GM12873 (cell line): ENCODE results near the gene LYPD3.

Experiments used
- TF ChIP-seq, protein P1 (sequence below): IDR thresholded peaks from 2 replicates; pipeline ENCODE4 v1.5.1; 2012; ENCODE audit warnings: low read depth, mild to moderate bottlenecking, moderate library complexity, low read length, control low read depth; ENCODE audit not compliant: insufficient read depth; ENCODE audit errors: missing control alignments

The LYPD3 gene

DNA sequence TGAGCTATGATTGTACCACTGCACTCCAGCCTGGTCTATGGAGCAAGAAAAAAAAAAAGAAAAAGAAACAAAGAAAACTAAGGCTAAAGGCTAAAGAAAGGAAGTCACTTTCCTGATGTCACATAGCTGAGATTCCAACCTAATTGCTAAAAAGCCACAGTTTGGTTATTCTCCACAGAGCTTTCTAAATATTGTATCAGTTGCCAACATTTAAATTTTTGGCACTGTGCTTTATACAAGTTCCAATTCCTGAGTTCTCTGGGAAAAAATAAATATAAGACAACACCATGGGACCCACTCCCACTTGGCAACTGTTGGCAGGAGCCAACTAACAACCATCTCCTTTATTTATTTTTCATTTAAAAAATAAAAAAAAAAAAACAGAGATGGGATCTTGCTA, 11.2 kb upstream of the LYPD3 start:
- TF ChIP-seq, protein P1, sequence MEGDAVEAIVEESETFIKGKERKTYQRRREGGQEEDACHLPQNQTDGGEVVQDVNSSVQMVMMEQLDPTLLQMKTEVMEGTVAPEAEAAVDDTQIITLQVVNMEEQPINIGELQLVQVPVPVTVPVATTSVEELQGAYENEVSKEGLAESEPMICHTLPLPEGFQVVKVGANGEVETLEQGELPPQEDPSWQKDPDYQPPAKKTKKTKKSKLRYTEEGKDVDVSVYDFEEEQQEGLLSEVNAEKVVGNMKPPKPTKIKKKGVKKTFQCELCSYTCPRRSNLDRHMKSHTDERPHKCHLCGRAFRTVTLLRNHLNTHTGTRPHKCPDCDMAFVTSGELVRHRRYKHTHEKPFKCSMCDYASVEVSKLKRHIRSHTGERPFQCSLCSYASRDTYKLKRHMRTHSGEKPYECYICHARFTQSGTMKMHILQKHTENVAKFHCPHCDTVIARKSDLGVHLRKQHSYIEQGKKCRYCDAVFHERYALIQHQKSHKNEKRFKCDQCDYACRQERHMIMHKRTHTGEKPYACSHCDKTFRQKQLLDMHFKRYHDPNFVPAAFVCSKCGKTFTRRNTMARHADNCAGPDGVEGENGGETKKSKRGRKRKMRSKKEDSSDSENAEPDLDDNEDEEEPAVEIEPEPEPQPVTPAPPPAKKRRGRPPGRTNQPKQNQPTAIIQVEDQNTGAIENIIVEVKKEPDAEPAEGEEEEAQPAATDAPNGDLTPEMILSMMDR: no peak

- TF ChIP-seq, protein P1: no peak
Measured at GRCh38 chr19:43474986-43475705, 9.7 kb upstream of the LYPD3 start.

DNA sequence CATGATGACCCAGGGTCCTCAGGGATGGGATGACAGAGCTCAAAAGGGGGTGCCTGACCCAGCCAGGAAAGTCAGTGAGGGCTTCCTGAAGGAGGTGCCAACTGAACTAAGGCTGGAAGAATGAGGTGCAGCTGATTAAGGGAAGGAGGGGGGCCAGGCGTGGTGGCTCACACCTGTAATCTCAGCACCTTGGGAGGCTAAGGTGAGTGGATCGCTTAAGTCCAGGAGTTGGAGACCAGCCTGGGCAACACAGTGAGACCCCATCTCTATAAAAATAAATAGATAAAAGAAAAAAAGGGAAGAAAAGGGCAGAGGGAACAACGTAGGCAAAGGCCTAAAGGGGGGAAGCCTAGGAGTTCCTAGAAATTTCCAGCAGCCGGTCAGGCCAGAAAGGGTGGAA, 9.1 kb upstream of the LYPD3 start:
- TF ChIP-seq, protein P1: no peak

- TF ChIP-seq, protein P1: no peak
Measured at GRCh38 chr19:43471091-43471490, 5.7 kb upstream of the LYPD3 start.

DNA sequence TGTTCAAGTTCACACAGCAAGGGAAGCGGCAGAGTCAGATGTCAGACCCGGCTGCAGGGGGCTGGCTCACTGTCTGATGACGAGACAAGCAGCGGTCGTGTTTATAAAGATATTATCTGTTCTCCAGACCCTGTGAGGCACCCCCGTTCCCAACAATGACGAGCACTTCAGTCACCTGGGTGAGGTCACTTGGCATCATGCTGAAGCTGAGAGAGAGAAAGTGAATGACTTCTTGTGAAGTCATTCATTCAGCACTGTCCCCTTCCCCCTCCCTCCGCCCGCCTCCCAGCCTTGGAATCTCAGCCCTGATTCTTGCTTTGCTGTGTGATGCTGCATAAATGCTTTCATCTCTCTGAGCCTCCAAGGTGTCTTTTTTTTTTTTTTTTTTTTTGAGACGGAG, 4.9 kb upstream of the LYPD3 start:
- TF ChIP-seq, protein P1: no peak

GRCh38 chr19:43469160-43469480, 3.7 kb upstream of the LYPD3 start:
- TF ChIP-seq, protein P1: no peak

DNA sequence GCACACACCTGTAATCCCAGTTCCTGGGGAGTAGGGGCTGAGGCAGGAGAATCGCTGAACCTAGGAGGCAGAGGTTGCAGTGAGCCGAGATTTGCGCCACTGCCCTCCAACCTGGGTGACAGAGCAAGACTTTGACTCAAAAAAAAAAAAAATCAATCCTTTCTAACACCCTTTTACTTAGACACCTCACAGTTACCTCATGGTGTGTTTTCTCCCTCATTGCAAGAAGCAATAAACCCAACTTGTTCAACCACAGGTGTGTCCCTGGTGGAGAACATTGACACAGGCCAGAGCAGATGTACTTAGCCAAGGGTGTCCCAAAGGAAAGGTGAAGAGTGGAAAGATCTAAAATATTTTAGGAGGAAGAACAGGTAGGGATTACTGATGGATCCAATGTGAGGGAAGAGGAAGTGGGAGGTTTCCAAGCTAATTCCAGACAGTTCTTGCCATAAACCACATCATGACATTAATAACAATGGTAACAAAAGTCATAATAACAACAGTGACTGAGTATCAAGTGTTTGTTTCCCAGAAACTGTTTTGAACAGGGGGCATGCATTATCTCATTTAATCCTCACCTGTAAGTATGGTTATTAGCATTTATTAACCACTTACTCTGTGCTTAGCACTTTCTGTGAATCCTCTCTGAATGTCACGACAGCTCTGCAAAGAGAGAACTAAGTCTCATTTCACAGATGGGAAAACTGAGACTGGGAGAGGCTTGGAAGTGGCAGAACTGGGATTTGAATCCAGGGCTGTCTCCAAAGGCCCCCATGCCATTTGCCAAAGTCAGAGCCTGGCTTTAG, 3.1 kb upstream of the LYPD3 start:
- TF ChIP-seq, protein P1: no peak
